Measurements from ENCODE around the gene EXOC7.

Gene EXOC7

GRCh38 chr17:76136276-76137000, 32.9 kb upstream of the EXOC7 start:
- no peak overlapping the region for H3K27ac ChIP-seq
- no peak for TF ChIP-seq ZFX (IDR thresholded peaks at IDR 0.05; ENCODE audit: borderline replicate concordance)
- TF ChIP-seq CTCF (IDR thresholded peaks at IDR 0.05), result no peak

- H3K27ac ChIP-seq, result no peak overlapping the region
- no peak for TF ChIP-seq CTCF (IDR thresholded peaks at IDR 0.05)
- no peak for TF ChIP-seq ZFX (IDR thresholded peaks at IDR 0.05; ENCODE audit: borderline replicate concordance)
Observed at GRCh38 chr17:76135810-76136188, 32.2 kb upstream of the EXOC7 start.

GRCh38 chr17:76134911-76135809, 31.6 kb upstream of the EXOC7 start:
- no peak for TF ChIP-seq CTCF (IDR thresholded peaks at IDR 0.05)
- TF ChIP-seq ZFX (IDR thresholded peaks at IDR 0.05; ENCODE audit: borderline replicate concordance), result no peak
- H3K27ac ChIP-seq, result no peak overlapping the region

- no peak overlapping the region for H3K27ac ChIP-seq
- no peak for TF ChIP-seq ZFX (IDR thresholded peaks at IDR 0.05; ENCODE audit: borderline replicate concordance)
- no peak for TF ChIP-seq CTCF (IDR thresholded peaks at IDR 0.05)
Observed at GRCh38 chr17:76132574-76133338, 29.2 kb upstream of the EXOC7 start.

GRCh38 chr17:76131692-76132573, 28.3 kb upstream of the EXOC7 start:
- no peak overlapping the region for H3K27ac ChIP-seq
- TF ChIP-seq ZFX (IDR thresholded peaks at IDR 0.05; ENCODE audit: borderline replicate concordance) (no peak), CTCF (IDR thresholded peaks at IDR 0.05) (no peak)

GRCh38 chr17:76131051-76131691, 27.6 kb upstream of the EXOC7 start:
- no peak overlapping the region for H3K27ac ChIP-seq
- TF ChIP-seq CTCF (IDR thresholded peaks at IDR 0.05) (no peak), ZFX (IDR thresholded peaks at IDR 0.05; ENCODE audit: borderline replicate concordance) (no peak)

All from 22Rv1 (cell line).